ENCODE results near the gene FUT7.
A peak's percentile ranks its signal among the peaks of the same experiment; 100 is the strongest.

The FUT7 gene

DNA sequence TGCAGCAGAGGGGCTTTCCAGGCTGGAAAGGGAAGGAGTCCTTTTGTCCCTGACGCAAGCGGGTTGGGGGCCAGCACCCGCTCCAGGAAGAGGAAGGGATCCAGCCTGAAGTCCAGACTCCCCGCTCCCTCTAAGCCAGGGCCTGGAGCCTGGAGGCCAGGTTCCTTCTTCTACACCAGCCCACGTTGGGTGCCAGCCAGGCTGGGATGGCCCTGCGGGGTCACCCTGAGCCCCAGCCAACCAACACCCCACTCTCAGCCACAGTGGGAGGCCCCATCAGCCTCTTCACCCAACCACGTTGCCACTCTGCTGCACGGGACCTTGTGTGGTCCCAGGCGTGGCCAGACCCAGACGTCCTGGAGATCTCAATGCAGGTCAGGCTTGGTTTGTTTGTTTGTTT, 970 bp upstream of the FUT7 start:
- TF ChIP-seq, protein P1, sequence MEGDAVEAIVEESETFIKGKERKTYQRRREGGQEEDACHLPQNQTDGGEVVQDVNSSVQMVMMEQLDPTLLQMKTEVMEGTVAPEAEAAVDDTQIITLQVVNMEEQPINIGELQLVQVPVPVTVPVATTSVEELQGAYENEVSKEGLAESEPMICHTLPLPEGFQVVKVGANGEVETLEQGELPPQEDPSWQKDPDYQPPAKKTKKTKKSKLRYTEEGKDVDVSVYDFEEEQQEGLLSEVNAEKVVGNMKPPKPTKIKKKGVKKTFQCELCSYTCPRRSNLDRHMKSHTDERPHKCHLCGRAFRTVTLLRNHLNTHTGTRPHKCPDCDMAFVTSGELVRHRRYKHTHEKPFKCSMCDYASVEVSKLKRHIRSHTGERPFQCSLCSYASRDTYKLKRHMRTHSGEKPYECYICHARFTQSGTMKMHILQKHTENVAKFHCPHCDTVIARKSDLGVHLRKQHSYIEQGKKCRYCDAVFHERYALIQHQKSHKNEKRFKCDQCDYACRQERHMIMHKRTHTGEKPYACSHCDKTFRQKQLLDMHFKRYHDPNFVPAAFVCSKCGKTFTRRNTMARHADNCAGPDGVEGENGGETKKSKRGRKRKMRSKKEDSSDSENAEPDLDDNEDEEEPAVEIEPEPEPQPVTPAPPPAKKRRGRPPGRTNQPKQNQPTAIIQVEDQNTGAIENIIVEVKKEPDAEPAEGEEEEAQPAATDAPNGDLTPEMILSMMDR (IDR thresholded peaks at IDR 0.05; ENCODE audit: extremely low read depth, missing control alignments) = no peak
- DNase-seq (ENCODE audit: low spot score) = no peak

DNA sequence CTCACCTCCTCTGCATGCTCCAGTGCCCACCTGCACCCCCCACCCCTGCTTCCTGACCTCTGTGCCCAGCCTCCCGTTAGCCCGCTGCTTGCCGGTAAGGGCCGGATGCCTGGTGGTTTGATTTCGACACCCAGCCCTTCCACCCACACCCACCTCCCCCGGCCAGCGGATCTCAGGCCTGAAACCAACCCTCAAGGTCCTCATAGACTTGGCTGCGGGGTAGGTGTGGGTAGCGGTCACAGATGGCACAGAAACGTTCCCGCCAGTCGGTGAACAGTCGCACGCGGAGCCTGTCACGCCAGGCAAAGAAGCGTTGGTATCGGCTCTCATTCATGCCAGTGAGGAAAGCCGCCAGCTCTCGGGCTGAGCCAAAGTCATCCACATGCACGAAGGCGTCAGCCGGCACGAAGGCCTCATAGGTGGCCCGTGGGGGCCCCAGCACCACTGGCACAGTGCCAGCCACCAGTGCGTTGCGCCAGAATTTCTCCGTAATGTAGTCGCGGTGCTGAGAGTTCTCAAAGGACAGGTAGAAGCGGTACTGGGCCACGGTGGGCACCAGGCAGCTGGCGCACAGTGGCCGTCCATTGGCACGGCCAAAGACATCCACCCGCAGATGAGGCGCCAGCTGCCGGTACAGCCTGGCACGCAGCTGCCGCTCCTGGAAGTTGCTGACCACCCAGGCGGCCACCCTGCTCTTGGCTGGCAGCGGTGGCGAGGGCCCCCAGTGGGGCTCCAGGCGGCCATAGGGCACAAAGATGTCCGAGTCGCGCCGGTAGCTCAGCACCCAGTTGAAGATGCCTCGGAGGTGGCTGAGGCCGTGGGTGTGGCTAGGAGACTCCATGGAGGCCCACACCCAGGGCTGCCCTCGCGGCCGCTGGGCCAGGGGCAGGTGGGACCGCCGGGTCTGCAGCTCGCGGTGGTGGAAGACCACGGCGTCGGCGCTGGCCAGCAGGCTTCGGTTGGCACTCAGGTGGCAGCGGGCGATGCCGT, 1.1 kb downstream of the FUT7 start:
- no peak for DNase-seq (ENCODE audit: low spot score)
- TF ChIP-seq, protein P1 (IDR thresholded peaks at IDR 0.05; ENCODE audit: extremely low read depth, missing control alignments) = no peak

DNA sequence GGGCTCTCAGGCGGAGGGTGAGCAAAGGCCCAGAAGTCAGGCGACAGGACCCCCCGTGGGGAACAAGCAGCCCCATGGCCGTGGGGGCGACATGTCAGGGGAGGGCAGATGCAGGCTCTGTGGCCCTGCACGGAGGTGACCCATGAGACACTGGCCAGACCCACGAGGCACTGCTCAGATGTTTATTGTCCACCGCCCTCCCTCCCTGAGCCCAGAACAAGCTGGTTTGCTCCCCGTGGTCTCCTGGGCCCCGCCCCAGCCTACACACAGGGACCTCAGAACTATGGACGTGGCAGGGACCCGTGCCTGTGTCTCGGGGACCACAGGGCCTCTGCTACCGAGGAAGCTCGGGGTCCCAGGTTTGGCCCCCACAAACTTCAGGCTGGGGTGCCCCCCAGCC, 1.9 kb downstream of the FUT7 start:
- TF ChIP-seq, protein P1 (IDR thresholded peaks at IDR 0.05; ENCODE audit: extremely low read depth, missing control alignments) = no peak
- no peak for DNase-seq (ENCODE audit: low spot score)

DNA sequence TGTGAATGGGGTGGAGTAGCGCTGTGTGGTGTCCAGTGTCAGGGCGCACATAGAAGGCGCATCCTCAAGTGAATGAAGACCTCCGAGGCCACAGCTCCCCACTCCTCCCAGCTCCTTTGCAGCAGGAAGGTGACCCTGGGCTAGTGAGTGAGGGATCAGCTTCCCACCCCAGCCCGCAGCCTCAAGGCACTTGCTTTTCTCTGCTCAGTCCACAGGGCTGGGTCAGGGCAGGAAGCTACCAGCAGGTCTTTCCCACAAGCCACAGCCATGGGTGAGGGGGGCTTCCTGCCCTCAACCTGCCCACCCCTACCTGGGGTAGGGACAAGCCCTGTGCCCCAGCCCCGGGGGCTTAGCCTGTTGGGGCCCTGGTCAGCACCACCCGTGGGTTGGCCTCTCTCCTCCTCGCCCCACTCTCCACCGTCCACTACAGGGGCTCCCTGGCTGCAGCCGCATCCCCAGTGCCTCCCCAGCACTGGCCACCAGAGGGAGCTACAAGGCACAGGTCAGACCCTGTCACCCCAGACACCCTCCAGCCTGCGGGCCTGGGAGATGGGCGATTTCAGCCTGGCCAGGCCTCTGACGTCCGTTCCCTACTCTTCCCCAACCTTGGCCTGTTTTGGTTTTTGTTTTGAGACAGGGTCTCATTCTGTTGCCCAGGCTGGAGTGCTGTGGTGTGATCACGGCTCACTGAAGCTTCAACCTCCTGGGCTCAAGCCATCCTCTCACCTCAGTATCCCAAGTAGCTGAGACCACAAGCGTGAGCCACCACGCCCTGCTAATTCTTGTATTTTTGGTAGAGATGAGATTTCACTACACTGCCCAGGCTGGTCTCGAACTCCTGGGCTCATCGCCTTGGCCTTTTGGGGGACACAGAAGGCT, 2.6 kb downstream of the FUT7 start:
- TF ChIP-seq, protein P1 (IDR thresholded peaks at IDR 0.05; ENCODE audit: extremely low read depth, missing control alignments) = peak; percentile 88
- peak; percentile 88 for DNase-seq (ENCODE audit: low spot score)

DNA sequence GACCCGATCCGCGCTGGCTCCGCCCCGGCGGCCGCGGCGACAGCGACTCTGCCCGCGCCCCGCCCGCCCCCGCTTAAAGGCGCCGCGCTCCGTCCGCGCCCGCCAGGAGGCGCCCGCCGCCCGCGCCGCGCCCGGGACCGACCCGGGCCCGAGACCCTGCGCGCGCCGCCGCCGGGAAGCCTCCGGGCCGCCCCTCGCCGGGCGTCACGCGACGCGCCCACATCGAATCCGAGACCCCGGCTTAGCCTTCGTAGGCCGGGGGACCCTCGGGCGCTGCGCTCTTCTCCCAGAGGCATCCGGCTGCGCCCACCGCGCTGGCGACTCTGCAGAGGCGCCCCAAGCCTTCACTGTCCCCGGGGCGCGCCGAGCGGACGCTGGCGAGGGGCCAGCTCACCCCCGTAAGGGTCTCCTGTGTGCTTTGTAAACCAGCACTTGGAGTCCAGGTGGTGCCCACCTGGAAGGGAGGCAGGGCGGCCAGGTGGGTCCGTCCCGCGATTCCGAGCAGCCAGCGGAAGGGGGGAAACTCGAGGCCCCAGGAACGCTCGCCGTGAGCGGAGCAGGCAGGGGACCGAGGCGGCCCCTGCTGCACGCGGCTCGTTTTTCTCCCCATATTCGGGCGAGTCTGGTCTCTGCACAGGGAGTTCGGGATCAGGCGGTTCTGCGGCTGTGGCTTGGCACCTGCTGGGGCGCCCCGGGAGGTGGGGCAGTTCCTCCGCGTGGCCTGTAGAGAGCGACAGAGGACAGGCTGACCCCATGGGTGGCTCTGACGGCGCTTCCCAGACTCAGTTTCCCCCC, 3.4 kb downstream of the FUT7 start:
- DNase-seq (ENCODE audit: low spot score) = peak; percentile 93
- TF ChIP-seq, protein P1 (IDR thresholded peaks at IDR 0.05; ENCODE audit: extremely low read depth, missing control alignments) = peak; percentile 61

DNA sequence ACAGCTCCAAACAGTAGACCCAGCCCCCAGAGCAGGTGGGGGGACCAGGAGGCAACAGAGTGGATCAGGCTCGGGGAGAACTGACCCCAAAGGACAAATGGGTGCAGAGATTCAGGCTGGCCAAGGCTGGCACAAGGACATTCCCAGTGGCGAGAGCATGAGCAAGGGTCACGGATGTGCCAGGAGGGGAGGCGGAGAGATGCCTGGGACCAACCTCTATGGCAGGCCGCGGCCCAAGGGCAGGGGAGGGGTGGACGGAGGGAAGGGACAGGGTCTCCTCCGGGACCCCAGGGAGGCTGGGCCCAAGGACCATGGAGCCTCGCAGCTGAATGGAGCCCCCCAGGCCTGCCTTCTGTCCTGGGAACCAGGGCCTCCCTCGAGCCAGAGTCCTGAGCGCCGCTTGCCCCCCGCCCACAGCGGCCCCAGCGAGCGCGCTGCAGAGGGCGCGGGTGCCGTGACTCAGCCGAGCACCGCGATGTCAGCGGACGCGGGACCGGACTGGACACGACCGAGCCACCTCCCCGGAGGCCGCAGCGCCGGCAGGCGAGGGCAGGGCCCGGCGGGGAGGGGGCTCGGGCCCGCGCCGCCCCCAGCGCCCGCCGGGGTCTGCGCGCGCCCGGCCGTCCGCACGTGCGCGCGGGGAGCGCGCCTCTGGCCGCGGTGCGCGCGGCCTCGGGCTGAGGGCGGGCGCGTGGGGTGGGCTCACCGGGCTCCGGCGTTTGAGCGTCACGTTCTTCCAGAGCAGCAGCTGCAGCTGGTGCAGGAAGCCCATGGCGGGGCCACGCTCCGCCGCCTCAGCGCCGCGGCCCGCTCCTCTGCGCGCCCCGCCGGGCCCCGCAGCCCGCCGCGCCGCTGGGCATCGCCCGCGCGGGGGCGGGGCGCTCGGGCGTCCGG, 4.3 kb downstream of the FUT7 start, which contains the start of gene ABCA2:
Gene ABCA2, minus strand, starts transcription at position 869 of the 894 bp plus-strand sequence. Its CDS starts 97 bp downstream, at position 772.
- TF ChIP-seq, protein P1 (IDR thresholded peaks at IDR 0.05; ENCODE audit: extremely low read depth, missing control alignments) = no peak
- no peak for DNase-seq (ENCODE audit: low spot score)

All from GM20000 (cell line).